ENCODE measurements around the gene BTBD10.

The BTBD10 gene

GRCh38 chr11:13339195-13340153 lies 123.5 kb downstream of the BTBD10 start:
- DNase-seq (ENCODE audit: low read depth, low spot score): no peak

GRCh38 chr11:13338427-13339069 lies 124.5 kb downstream of the BTBD10 start:
- DNase-seq (ENCODE audit: low read depth, low spot score): no peak

GRCh38 chr11:13338019-13338426 lies 125.0 kb downstream of the BTBD10 start:
- no peak for DNase-seq (ENCODE audit: low read depth, low spot score)

All from iPS DF 19.7 (cell line).